ENCODE results near the gene HDHD2. TPM values are rescaled to one million over a fixed set of nuclear protein-coding genes. Genes with fewer than 3 reads are reported as not detected.

HDHD2 gene
- polyA plus RNA-seq, 1 experiment: 10.4 TPM

DNA sequence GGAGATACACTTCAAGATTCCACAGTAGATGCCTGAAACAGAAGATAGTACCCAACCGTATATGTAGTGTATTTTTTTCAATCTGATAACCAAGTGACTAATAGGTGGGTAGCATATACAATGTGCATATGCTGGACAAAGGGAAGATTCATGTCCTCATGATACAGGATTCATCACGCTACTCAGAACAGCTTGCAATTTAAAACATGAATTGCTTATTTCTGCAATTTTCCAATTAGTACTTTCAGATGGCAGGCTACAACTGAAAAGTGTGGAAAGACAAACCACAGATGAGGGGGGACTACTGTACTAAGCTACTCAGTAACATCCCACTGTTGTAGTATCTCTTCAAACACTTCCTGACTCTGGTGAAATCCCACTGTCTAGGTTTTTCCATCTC lies 22.2 kb upstream of the HDHD2 start:
- ChIA-PET POLR2A (no interaction called here), CTCF (no interaction called here)
- no peaks in the 10 kb centered on the region for H3K27me3 ChIP-seq (ENCODE audit: control insufficient read depth, insufficient read depth, low read length)
- DNase-seq (ENCODE audit: low read depth): no peak
- TF ChIP-seq, protein P1, sequence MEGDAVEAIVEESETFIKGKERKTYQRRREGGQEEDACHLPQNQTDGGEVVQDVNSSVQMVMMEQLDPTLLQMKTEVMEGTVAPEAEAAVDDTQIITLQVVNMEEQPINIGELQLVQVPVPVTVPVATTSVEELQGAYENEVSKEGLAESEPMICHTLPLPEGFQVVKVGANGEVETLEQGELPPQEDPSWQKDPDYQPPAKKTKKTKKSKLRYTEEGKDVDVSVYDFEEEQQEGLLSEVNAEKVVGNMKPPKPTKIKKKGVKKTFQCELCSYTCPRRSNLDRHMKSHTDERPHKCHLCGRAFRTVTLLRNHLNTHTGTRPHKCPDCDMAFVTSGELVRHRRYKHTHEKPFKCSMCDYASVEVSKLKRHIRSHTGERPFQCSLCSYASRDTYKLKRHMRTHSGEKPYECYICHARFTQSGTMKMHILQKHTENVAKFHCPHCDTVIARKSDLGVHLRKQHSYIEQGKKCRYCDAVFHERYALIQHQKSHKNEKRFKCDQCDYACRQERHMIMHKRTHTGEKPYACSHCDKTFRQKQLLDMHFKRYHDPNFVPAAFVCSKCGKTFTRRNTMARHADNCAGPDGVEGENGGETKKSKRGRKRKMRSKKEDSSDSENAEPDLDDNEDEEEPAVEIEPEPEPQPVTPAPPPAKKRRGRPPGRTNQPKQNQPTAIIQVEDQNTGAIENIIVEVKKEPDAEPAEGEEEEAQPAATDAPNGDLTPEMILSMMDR (IDR thresholded peaks at IDR 0.05; ENCODE audit: insufficient read depth, low read depth, low read length): no peak
- no peaks in the 10 kb centered on the region for H3K36me3 ChIP-seq (ENCODE audit: control insufficient read depth, insufficient read depth, low read length)
- no peak overlapping the region for H3K4me3 ChIP-seq (ENCODE audit: low read depth, low read length)

DNA sequence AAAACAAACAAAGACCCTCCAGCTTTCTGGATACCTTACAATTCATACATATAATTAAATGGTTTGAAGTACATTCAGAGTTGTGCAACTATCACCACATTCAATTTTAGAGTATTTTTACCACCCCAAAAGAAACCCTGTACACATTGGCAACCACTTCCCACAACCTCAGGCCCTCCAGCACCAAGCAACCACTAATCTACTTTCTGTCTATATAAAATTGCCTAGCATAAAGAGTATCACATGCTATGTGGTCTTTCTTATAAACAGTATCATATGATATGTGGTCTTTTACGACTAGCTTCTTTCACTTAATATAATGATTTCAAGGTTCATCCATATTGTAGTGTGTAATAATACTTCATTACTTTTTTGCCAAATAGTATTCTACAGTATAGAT lies 18.6 kb upstream of the HDHD2 start:
- POLR2A ChIA-PET: no interaction called here
- TF ChIP-seq, protein P1 (IDR thresholded peaks at IDR 0.05; ENCODE audit: insufficient read depth, low read depth, low read length): no peak
- CTCF ChIA-PET: interaction anchor here (1.2 to 1.7 kb wide), 2 partner anchors 12 to 19 kb away, joined by 3 to 4 read pairs; partner anchors contain the start of gene HDHD2
- Histone ChIP-seq H3K27me3 (ENCODE audit: control insufficient read depth, insufficient read depth, low read length) (no peaks in the 10 kb centered on the region), H3K4me3 (ENCODE audit: low read depth, low read length) (no peak overlapping the region), H3K36me3 (ENCODE audit: control insufficient read depth, insufficient read depth, low read length) (no peaks in the 10 kb centered on the region)
- no peak for DNase-seq (ENCODE audit: low read depth)

DNA sequence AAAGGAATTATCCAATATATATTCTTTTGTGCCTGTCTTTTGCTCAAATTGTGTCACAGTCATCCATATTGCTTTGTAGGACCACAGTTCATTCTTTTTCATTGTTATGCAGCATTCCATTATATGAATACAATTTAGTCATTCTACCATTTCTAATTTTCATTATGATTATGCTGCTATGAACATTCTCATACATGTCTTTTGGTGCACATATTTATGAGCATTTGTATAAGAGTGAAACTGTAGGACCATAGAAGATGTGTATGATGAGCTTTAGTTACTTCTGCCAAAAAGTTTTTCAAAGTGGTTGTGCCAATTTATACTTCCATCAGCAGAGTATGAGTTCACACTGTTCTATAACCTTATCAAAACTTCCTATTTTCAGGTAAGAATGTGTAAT lies 18.2 kb upstream of the HDHD2 start:
- ChIA-PET POLR2A (no interaction called here), CTCF (interaction anchor here (1.2 to 1.7 kb wide), 3 partner anchors 11 to 588 kb away, joined by 3 to 4 read pairs (median 4); partner anchors contain the start of gene HDHD2)
- DNase-seq (ENCODE audit: low read depth): no peak
- TF ChIP-seq, protein P1 (IDR thresholded peaks at IDR 0.05; ENCODE audit: insufficient read depth, low read depth, low read length): no peak
- Histone ChIP-seq H3K27me3 (ENCODE audit: control insufficient read depth, insufficient read depth, low read length) (no peaks in the 10 kb centered on the region), H3K36me3 (ENCODE audit: control insufficient read depth, insufficient read depth, low read length) (no peaks in the 10 kb centered on the region), H3K4me3 (ENCODE audit: low read depth, low read length) (no peak overlapping the region)

DNA sequence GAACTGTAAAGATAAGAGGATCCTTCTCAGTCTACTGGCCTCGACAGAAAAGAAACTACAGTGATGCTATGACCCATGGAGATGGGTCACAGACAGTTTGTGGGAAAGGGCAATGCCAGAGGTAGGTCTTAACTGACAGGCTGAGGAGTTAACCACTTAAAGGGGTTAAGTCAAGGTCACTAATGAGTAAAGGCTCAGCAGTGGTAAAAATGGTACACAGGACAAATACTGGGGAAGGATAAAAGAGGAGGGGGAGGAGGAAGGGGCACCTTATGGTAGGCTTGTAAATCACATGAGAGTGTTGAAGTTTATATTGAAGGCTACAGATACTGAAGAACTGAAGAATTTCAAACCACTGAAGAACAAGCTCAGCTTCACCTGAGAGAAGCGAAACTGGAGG lies 16.0 kb upstream of the HDHD2 start:
- TF ChIP-seq, protein P1 (IDR thresholded peaks at IDR 0.05; ENCODE audit: insufficient read depth, low read depth, low read length): no peak
- Histone ChIP-seq H3K36me3 (ENCODE audit: control insufficient read depth, insufficient read depth, low read length) (no peaks in the 10 kb centered on the region), H3K4me3 (ENCODE audit: low read depth, low read length) (no peak overlapping the region), H3K27me3 (ENCODE audit: control insufficient read depth, insufficient read depth, low read length) (no peaks in the 10 kb centered on the region)
- POLR2A ChIA-PET: no interaction called here
- CTCF ChIA-PET: no interaction called here
- no peak for DNase-seq (ENCODE audit: low read depth)

DNA sequence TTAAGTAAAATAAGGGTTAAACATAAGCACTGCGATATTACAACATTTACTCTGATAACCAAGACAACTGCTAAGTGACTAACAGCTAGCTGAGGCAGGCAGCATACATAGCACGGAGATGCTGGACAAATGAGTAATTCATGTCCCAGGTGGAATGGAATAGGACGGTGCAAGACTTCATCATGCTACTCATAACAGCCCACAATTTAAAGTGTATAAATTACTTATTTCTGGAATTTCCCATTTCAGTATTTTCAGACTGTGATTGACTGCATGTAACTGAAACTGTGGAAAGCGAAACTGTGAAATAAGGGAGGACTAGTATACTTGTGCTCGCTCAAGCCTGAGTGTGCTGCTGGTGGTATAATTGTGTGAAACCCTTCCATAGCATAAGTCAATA lies 12.9 kb upstream of the HDHD2 start:
- Histone ChIP-seq H3K36me3 (ENCODE audit: control insufficient read depth, insufficient read depth, low read length) (no peaks in the 10 kb centered on the region), H3K27me3 (ENCODE audit: control insufficient read depth, insufficient read depth, low read length) (no peaks in the 10 kb centered on the region), H3K4me3 (ENCODE audit: low read depth, low read length) (no peak overlapping the region)
- DNase-seq (ENCODE audit: low read depth): no peak
- POLR2A ChIA-PET: no interaction called here
- CTCF ChIA-PET: no interaction called here
- TF ChIP-seq, protein P1 (IDR thresholded peaks at IDR 0.05; ENCODE audit: insufficient read depth, low read depth, low read length): no peak

Data from BJ (cell line).